ENCODE measurements around the gene CASTOR1.
A peak's percentile ranks its signal among the peaks of the same experiment; 100 is the strongest.

The CASTOR1 gene

GRCh38 chr22:30297991-30298701 lies 8.8 kb upstream of the CASTOR1 start:
- no peak for DNase-seq (ENCODE audit: low spot score)

GRCh38 chr22:30297276-30297990 lies 8.1 kb upstream of the CASTOR1 start:
- DNase-seq (ENCODE audit: low spot score) = no peak

- no peak for DNase-seq (ENCODE audit: low spot score)
Observed at GRCh38 chr22:30296833-30297232, 7.5 kb upstream of the CASTOR1 start.

GRCh38 chr22:30296324-30296723 lies 7.0 kb upstream of the CASTOR1 start:
- no peak for DNase-seq (ENCODE audit: low spot score)

- no peak for DNase-seq (ENCODE audit: low spot score)
Observed at GRCh38 chr22:30295576-30295975, 6.3 kb upstream of the CASTOR1 start.

- DNase-seq (ENCODE audit: low spot score) = no peak
Observed at GRCh38 chr22:30294830-30295229, 5.5 kb upstream of the CASTOR1 start.

- DNase-seq (ENCODE audit: low spot score) = no peak
Observed at GRCh38 chr22:30294066-30294465, 4.8 kb upstream of the CASTOR1 start.

- DNase-seq (ENCODE audit: low spot score) = no peak
Observed at GRCh38 chr22:30293026-30293425, 3.7 kb upstream of the CASTOR1 start.

- DNase-seq (ENCODE audit: low spot score) = no peak
Observed at GRCh38 chr22:30292069-30292970, 3.0 kb upstream of the CASTOR1 start.

- no peak for DNase-seq (ENCODE audit: low spot score)
Observed at GRCh38 chr22:30291058-30291892, 2.0 kb upstream of the CASTOR1 start.

GRCh38 chr22:30290342-30291057 lies 1.2 kb upstream of the CASTOR1 start:
- DNase-seq (ENCODE audit: low spot score) = no peak

GRCh38 chr22:30289980-30290313 lies 642 bp upstream of the CASTOR1 start:
- DNase-seq (ENCODE audit: low spot score) = no peak

GRCh38 chr22:30288419-30289140 lies 725 bp downstream of the CASTOR1 start:
- DNase-seq (ENCODE audit: low spot score) = no peak

GRCh38 chr22:30287648-30288418 lies 1.5 kb downstream of the CASTOR1 start:
- DNase-seq (ENCODE audit: low spot score) = peak; percentile 86

GRCh38 chr22:30286813-30287647 lies 2.3 kb downstream of the CASTOR1 start:
- peak; percentile 85 for DNase-seq (ENCODE audit: low spot score)

GRCh38 chr22:30286331-30286730 lies 3.0 kb downstream of the CASTOR1 start:
- no peak for DNase-seq (ENCODE audit: low spot score)

- no peak for DNase-seq (ENCODE audit: low spot score)
Observed at GRCh38 chr22:30285846-30286200, 3.5 kb downstream of the CASTOR1 start.

GRCh38 chr22:30285176-30285845 lies 4.0 kb downstream of the CASTOR1 start:
- DNase-seq (ENCODE audit: low spot score) = no peak

Data from hematopoietic multipotent progenitor cell treated with erythropoietin and hydrocortisone succinate and interleukin-3 and kit ligand, for 17 days (in vitro differentiated cells).